GM18505 (cell line): ENCODE results near the gene MACF1.
"Not testable (repeated sequence)": the region's sequence is repeated elsewhere in the genome, so short reads cannot be mapped to it uniquely, and the experiment has no call there.

Experiments
- ATAC-seq: cut with Tn5 transposase; IDR thresholded peaks from one replicate; pipeline ENCODE4 v1.9.1; 2021; ENCODE audit not compliant: unreplicated experiment
- POLR2A ChIP-seq: IDR thresholded peaks from 4 replicates; pipeline ENCODE4 v1.6.1; 2011; ENCODE audit warnings: borderline replicate concordance; ENCODE audit not compliant: insufficient read depth, insufficient read length; ENCODE audit errors: extremely low read depth

MACF1 gene

GRCh38 chr1:39522661-39523567 lies 318.4 kb downstream of the MACF1 start:
- ATAC-seq: no peak
- TF ChIP-seq POLR2A: no peak

- no peak for TF ChIP-seq POLR2A
- ATAC-seq: no peak
These were observed 319.7 kb downstream of the MACF1 start for GRCh38 chr1:39524171-39524570.

GRCh38 chr1:39524591-39525365 lies 320.3 kb downstream of the MACF1 start:
- TF ChIP-seq POLR2A: no peak
- no peak for ATAC-seq

- peak; percentile 21 for TF ChIP-seq POLR2A
- ATAC-seq: peak; percentile 81
These were observed 321.1 kb downstream of the MACF1 start for GRCh38 chr1:39525366-39526165.

GRCh38 chr1:39526466-39527189 lies 322.1 kb downstream of the MACF1 start:
- ATAC-seq: no peak
- no peak for TF ChIP-seq POLR2A

- ATAC-seq: not testable (repeated sequence)
These were observed 322.7 kb downstream of the MACF1 start for GRCh38 chr1:39527190-39527579.

- no peak for ATAC-seq
- TF ChIP-seq POLR2A: no peak
These were observed 323.6 kb downstream of the MACF1 start for GRCh38 chr1:39528082-39528481.

- no peak for TF ChIP-seq POLR2A
- no peak for ATAC-seq
These were observed 325.5 kb downstream of the MACF1 start for GRCh38 chr1:39529901-39530535.

GRCh38 chr1:39531526-39531925 lies 327.0 kb downstream of the MACF1 start:
- no peak for ATAC-seq
- no peak for TF ChIP-seq POLR2A

- no peak for ATAC-seq
- no peak for TF ChIP-seq POLR2A
These were observed 328.9 kb downstream of the MACF1 start for GRCh38 chr1:39533442-39533841.
